Hematopoietic multipotent progenitor cell treated with erythropoietin and hydrocortisone succinate and interleukin-3 and kit ligand, for 8 days (in vitro differentiated cells): Measurements from ENCODE around the gene PIGK.
"Not testable (repeated sequence)": the region's sequence is repeated elsewhere in the genome, so short reads cannot be mapped to it uniquely, and the experiment has no call there.

ENCODE experiments used
- DNase-seq: peaks from one replicate; pipeline ENCODE4 v3.0.0-alpha.2; 2015

Gene PIGK

DNA sequence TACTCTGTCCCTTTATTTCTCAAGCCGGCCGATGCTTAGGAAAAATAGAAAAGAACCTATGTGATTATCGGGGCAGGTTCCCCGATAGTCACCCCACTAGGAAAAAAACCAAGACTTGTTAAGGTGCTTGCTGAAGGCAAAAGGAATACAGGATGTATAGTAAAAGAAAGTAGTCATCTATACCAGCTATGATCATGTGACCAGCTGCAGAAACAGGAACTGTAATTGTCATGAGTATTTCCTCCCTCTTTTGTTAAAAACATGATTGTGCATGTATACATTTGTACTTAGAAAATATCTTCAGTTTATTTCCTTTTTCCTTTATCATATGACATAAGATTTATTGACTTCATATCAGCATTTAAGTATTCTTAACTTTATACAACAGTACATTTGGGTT, 30.5 kb downstream of the PIGK start:
- DNase-seq: no peak

DNA sequence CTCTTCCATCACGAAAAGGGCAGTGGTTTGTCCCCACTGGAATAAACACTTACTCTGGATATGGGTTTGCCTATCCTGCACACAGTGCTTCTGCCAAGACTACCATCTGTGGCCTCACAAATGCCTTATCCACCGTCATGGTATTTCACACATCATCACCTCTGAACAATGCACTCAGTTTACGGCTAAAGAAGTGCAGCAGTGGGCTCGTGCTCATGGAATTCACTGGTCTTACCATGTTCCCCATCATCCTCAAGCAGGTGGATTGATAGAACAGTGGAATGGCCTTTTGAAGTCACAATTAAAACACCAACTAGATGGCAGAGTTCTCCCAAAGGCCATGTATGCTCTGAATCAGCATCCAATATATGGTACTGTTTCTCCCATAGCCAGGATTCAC, 32.3 kb downstream of the PIGK start:
- not testable (repeated sequence) for DNase-seq

- no peak for DNase-seq
Measured at GRCh38 chr1:77182083-77182482, 37.1 kb downstream of the PIGK start.

DNA sequence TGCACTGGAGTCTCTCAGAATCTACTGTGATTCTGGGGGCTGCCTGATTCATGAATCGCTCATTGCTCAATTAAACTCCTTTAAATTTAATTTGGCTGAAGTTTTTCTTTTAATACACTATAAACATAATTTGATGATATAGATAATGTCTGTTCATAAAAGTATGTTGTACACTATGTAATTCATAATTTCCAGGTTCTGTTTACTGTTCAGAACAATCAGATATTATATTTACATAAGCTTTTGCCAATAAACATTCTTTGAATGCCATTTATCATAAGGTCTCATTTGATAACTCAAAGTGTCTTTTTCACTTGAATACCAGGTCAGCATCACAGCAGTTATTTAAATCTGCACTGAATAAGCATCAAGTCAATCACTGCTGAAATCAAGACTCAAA, 39.6 kb downstream of the PIGK start:
- no peak for DNase-seq

DNA sequence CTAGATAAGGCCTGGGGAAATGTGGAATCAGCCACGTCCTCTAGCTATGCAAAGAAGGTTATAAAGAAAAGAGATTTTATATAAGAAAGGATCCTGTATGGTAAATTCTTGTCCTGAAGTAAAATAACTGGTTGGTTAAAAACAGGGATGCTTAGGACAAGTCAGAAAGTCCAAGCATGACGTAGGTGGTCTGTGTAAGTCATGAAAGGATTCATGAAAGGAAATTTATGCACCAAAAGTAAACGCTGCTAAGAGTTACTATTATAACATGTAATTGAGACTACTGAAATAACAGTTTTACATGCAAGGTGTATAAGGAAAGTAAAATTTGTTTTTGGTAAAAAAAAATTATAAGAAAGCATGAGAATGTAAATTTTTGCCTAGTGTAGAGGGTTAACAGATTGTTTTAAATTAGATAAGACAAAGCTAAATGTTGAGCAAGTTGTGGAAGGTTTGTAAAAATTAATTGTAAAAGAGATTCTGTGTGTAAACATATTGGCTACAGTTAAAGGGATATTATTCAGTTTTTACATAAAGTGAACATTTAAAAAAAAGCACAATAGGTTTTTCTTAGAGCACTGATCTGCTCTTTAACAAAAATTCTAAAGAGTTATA, 43.9 kb downstream of the PIGK start:
- peak; percentile 6 for DNase-seq

GRCh38 chr1:77170687-77171086, 48.5 kb downstream of the PIGK start:
- DNase-seq: no peak

DNA sequence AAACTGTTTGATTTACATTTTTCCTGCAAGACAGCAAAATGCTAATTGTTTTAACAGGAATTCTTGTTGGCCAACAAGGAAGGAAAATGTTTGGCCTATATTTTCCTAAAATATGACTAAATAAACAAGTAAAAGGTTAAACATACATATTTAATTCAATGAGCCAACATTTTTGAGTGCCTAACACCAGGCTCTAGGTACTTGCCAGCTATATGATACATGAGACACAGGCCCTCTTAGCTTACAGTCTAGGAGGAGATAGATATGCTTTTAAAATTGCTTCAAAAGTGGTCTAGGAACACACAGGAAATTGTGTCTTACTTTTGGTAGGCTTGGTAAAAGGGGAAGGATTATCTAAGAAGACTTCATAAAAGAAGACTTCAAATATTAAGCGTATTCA, 50.9 kb downstream of the PIGK start:
- no peak for DNase-seq

DNA sequence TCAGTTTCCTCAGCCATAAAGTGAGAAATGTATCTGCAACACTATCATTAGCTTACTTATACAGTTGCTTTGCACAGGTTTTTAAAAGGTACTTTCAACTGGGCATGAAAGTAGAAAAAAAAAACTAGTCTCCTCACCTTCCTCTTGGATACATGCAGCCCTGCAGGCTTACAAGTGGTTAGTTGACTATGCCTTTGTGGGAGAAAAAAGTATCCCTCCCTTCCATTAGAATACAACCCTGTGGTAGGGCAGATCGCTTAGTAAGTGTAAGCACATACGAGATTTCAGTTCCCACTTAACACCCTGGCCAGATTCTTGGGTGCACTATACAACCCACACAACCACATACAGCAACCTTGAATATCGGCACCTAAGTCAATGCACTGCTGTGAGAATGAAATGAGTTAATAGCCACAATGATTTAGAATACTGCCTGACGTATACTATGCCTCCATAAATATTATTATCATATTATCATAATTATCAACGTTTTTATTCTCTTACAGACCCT, 54.7 kb downstream of the PIGK start:
- no peak for DNase-seq

DNA sequence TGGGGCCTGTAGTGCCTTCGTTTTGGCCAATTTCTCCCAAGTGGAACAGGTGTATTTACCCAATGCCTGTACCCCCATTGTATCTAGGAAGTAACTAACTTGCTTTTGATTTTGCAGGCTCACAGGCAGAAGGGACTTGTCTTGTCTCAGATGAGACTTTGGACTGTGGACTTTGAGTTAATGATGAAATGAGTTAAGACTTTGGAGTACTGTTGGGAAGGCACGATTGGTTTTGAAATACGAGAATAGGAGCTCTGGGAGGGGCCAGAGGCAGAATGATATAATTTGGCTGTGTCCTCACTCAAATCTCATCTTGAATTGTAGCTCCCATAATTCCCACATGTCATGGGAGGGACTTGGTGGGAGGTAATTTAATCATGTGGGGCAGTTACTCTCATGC, 59.5 kb downstream of the PIGK start:
- DNase-seq: not testable (repeated sequence)

DNA sequence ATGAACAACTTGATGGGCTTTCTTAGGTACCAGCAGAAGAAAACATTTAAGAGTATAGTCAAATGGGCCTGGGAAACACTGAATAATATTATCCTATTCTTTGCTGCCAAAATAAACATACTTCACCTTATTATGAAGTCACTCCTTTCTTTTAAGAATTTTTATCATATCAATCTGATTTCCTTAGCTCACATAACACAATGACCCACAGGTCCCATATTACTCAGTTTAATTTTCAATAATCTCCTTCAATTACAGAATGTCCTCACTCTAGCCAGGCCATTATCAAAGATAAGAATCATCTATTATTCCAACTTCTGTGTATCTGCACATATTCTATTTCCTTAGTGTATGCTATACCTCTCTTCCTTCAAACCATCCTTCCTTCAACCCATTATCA, 63.0 kb downstream of the PIGK start:
- DNase-seq: no peak

DNA sequence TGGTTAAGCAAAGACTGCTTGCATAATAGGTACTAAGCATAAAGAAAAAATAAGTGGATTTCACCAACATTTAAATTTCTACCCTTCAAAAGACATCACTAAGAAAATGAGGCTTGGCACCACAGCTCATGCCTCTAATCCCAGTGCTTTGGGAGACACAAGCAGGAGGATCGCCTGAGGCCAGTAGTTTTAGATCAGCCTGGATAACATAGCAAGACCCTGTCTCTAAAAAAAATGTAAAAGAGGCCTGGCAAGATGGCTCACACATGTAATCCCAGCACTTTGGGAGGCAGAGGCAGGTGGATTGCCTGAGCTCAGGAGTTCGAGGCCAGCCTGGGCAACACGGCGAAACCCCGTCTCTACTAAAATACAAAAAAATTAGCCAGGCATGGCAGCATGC, 73.0 kb downstream of the PIGK start:
- DNase-seq: no peak

DNA sequence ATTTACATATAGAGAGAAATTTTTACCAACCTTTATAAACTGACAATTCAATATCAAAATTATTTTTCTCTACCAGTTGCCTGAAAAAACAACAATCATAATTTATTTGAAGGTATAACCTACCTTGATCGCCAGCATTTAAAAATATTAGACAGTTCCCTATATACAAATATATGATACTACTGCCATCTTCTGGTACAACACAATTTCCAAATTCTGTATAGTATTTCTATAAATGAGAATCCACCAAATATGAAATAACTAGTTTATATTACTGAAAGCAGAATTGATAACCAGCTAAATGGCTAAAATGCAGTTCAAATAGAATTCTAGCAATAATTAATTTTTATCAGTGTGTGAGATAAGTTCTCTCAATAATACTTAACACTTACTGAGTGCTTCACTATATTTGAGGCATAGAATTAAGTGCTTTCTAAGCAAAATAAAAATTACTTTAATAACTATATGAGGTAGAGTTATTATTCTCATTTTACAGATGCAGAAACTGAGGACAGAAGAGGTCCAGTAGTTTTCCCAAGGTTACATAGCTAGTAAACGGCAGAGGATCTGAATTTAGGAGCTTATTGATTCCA, 75.6 kb downstream of the PIGK start:
- DNase-seq: peak; percentile 21

DNA sequence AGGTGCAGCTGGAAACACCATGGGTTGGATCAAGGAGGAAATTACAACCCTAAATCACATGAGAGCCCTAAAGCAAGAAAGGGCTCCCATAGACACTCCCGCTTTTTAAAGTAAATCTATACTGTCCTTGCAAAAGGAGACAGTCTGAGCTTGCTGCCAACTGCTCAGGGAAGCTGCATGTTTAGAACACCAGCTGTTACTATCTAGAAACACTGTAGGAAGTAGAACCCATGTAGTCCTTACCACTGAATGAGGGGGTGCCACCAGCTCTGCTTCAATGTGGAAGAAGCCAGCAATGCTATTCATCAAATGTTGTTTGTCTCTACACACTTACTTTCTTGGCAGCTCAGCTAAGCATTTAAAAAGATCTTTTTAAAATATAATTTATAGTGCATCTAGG, 79.8 kb downstream of the PIGK start:
- no peak for DNase-seq

DNA sequence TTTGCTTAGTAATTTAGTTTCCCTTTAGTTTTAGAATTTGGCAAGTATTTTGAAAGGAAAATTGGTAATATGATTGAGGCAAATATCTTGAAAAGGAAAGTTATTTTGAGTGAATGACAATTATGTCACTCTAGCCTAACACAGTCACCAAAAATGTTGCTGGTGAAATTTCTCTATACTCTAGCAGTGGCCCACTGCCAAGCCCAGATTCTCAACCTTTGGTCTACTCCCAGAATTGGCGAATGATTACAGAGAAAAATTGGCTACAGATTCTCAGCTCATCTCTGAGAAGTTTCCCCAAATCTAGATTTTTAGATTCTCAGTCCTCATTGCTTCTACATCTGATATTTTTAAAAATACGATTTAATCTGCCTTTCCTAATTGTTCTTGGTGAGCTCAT, 84.9 kb downstream of the PIGK start:
- DNase-seq: no peak

- no peak for DNase-seq
Measured at GRCh38 chr1:77133731-77134358, 85.4 kb downstream of the PIGK start.

DNA sequence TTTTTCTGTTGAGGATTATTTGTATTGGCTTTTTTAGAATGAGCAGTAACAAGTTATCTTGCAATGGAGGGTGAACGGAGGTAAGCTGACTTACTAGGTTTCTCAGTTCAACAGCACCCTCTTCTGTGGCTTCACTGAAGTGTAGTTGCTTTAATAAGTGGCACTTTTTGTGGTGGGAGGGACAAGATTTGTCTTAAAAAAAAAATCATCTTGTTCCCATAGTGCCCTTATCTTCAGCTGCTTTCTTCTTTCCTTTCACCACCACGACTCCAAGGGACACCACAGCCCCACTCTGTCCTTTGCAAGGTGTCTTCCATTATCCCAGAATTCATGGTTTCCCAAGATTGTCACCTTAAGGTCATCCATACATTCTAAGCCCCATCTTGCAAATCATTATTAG, 92.9 kb downstream of the PIGK start:
- DNase-seq: peak; percentile 76

GRCh38 chr1:77121503-77121902, 97.7 kb downstream of the PIGK start:
- no peak for DNase-seq

GRCh38 chr1:77120950-77121349, 98.3 kb downstream of the PIGK start:
- no peak for DNase-seq

- no peak for DNase-seq
Measured at GRCh38 chr1:77118712-77119111, 100.5 kb downstream of the PIGK start.

GRCh38 chr1:77104672-77105071, 114.6 kb downstream of the PIGK start:
- no peak for DNase-seq

DNA sequence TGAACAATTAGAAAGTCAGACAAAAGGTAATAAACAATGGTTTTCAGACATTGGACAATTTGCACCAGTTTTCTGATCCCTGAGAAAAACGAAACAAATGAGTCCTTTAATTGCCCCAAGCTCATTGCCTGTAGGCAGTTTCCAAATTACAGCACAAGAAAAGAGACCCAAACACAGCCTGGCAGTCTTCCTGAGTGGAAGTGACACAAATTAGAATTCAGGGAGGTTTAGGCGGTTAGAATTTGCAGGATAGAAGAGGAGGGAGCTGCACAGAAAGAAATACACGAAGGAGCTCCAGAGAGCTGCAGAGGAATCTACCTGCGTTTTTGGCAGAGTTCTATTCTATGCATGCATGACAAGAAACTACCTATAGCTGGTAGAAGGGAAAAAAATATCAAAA, 115.7 kb downstream of the PIGK start:
- no peak for DNase-seq

GRCh38 chr1:77100875-77101274, 118.4 kb downstream of the PIGK start:
- DNase-seq: no peak

GRCh38 chr1:77096496-77097255, 122.6 kb downstream of the PIGK start:
- no peak for DNase-seq

DNA sequence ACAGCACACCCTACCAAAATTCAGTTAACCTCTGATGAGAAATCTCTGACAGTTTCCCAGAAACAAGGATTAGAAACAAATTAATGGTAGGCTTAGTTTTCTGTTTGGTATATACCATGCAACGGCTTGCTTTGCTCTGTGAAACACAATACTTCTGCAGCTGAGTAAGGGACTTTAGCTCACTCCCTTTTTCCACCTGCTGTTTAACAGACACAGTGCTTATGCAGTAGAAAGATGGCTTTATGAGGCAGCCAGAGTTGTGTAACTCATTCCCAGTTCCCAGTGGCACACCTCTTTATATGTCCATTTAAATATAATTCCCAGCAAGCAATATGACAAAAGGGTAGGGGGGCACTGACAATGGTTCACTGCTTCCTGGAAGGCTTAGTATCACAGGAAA, 124.0 kb downstream of the PIGK start:
- DNase-seq: no peak
